NOMO-1 (cell line): ENCODE results near the gene ITIH2.
"Not testable (repeated sequence)": the region's sequence is repeated elsewhere in the genome, so short reads cannot be mapped to it uniquely, and the experiment has no call there.

Experiments used
- DNase-seq, 2 experiments: peaks; one replicate each; lab custom pipeline; 2025; ENCODE audit not compliant: unreplicated experiment in 2 of 2; lab: John Stamatoyannopoulos, UW

The ITIH2 gene

GRCh38 chr10:7696545-7696944 is 6.6 kb upstream of the ITIH2 start:
- DNase-seq: no peak

GRCh38 chr10:7697426-7697825 is 5.7 kb upstream of the ITIH2 start:
- no peak for DNase-seq

GRCh38 chr10:7700577-7701125 is 2.5 kb upstream of the ITIH2 start:
- DNase-seq: no peak

GRCh38 chr10:7701158-7701742 is 1.9 kb upstream of the ITIH2 start:
- DNase-seq: no peak

GRCh38 chr10:7702288-7702812 is 766 bp upstream of the ITIH2 start:
- no peak for DNase-seq

- no peak for DNase-seq
Measured at GRCh38 chr10:7704071-7705016, 1.2 kb downstream of the ITIH2 start.

GRCh38 chr10:7705341-7705740 is 2.2 kb downstream of the ITIH2 start:
- no peak for DNase-seq

GRCh38 chr10:7706534-7707073 is 3.5 kb downstream of the ITIH2 start:
- DNase-seq: no peak

GRCh38 chr10:7707102-7707501 is 4.0 kb downstream of the ITIH2 start:
- no peak for DNase-seq

GRCh38 chr10:7707858-7708622 is 4.9 kb downstream of the ITIH2 start:
- DNase-seq: no peak

GRCh38 chr10:7708832-7709231 is 5.7 kb downstream of the ITIH2 start:
- no peak for DNase-seq

- no peak for DNase-seq
Measured at GRCh38 chr10:7710446-7710845, 7.3 kb downstream of the ITIH2 start.

- DNase-seq: not testable (repeated sequence)
Measured at GRCh38 chr10:7711075-7711474, 8.0 kb downstream of the ITIH2 start.

GRCh38 chr10:7715515-7715914 is 12.4 kb downstream of the ITIH2 start:
- DNase-seq: no peak

- DNase-seq: no peak
Measured at GRCh38 chr10:7717767-7718166, 14.7 kb downstream of the ITIH2 start.

GRCh38 chr10:7718685-7719084 is 15.6 kb downstream of the ITIH2 start:
- no peak for DNase-seq

GRCh38 chr10:7720478-7720877 is 17.4 kb downstream of the ITIH2 start:
- DNase-seq: no peak

- DNase-seq: no peak
Measured at GRCh38 chr10:7722927-7723529, 19.9 kb downstream of the ITIH2 start.

- no peak for DNase-seq
Measured at GRCh38 chr10:7734821-7735220, 31.7 kb downstream of the ITIH2 start.
